Colonic mucosa (tissue), 4 donors: ENCODE results near the gene KRT40. TPM values are rescaled to one million over a fixed set of nuclear protein-coding genes. Genes with fewer than 3 reads are reported as not detected.

ENCODE experiments used
- DNase-seq: peaks from one replicate; pipeline ENCODE4 v3.0.0-alpha.2; 2020
- H3K27ac ChIP-seq: fragments of 200-600 bp; one replicate; pipeline ENCODE4 v1.8.0; 2021
- H3K27me3 ChIP-seq: fragments of 200-600 bp; one replicate; pipeline ENCODE4 v1.8.0; 2021
- H3K36me3 ChIP-seq: fragments of 200-600 bp; one replicate; pipeline ENCODE4 v1.8.0; 2021
- H3K4me1 ChIP-seq: fragments of 200-600 bp; one replicate; pipeline ENCODE4 v1.8.0; 2021; ENCODE audit warnings: mild to moderate bottlenecking
- H3K4me3 ChIP-seq: fragments of 200-600 bp; one replicate; pipeline ENCODE4 v1.8.0; 2021
- H3K9ac ChIP-seq, 2 donors: one replicate each; pipeline ENCODE4 v1.7.0; 2013; ENCODE audit warnings: control low read depth in 2 of 2, low read depth in 2 of 2, low read length in 2 of 2
- H3K9me3 ChIP-seq: fragments of 200-600 bp; one replicate; pipeline ENCODE4 v1.8.0; 2021
- intact Hi-C: fragments of 100-400 bp; cut with DNase I; formaldehyde crosslinking; loops from one replicate; pipeline ENCODE4 v1.14.1; 2022
- total RNA-seq, 2 donors: library from RNA; stranded (reverse); fragmentation: NEBNext Ultra II Directional in 1 of 2; extraction: Animal tissue kit (Norgen Biotek cat#: 25700) in 1 of 2; gene quantifications; one replicate each; pipeline ENCODE4 v1.2.1, GENCODE V29; 2021
- TF ChIP-seq, protein P1 (sequence below): fragments of 200-600 bp; IDR thresholded peaks from one replicate; pipeline ENCODE4 v1.8.0; 2022; ENCODE audit warnings: antibody characterized with exemption, mild to moderate bottlenecking
- donor health status: healthy.
- donor health status: DM: no; HTN: no; CAD: no.
- donor health status: DM: no; HTN: no; CAD: no.

Gene KRT40
- total RNA-seq, 2 donors from 2014 or later, result 0.32 TPM; not detected in 1

DNA sequence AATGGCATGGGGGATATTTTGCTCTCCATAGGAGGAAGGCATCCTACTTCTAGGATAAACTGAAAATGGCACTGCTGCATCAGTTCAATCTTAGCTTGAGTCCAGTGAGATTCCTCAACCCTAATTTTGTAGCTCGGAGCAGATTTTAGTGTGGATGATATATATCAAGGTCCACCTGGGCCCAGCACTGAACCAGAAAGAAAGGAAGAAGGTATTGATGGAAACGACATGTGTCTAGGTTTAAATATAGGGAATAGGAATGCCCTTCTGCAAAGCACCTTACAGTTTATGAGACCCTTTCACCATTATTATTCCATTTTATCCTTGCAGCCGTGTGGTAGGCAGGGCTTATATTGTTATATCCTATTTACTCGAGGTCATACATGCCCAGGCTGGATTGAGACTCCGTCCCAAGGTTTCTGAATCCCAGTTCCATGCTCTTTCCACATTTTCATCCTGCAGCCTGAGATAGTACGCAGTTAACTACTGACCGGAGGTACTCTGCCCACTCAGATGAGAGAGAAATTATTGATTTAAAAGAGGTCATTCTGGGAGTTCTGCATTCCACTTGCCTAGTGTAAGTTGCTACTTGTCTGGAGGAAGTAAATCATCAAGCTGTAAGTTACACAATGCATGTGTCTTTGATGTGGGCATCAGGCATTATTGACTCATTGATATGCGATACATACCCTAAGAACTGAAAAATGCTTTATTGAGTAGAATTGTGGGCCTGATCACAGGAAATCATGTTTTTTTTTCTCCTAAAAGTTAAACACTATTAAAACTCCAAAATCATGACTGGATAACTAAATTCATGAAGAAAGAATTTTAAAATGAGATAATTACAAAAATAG, 27.5 kb downstream of the KRT40 start:
- no peak overlapping the region for H3K9ac ChIP-seq
- H3K27me3 ChIP-seq, result no peaks in the 10 kb centered on the region
- no peaks in the 10 kb centered on the region for H3K9me3 ChIP-seq
- H3K27ac ChIP-seq, result no peak overlapping the region
- intact Hi-C loops, result no loop called here
- TF ChIP-seq, protein P1, sequence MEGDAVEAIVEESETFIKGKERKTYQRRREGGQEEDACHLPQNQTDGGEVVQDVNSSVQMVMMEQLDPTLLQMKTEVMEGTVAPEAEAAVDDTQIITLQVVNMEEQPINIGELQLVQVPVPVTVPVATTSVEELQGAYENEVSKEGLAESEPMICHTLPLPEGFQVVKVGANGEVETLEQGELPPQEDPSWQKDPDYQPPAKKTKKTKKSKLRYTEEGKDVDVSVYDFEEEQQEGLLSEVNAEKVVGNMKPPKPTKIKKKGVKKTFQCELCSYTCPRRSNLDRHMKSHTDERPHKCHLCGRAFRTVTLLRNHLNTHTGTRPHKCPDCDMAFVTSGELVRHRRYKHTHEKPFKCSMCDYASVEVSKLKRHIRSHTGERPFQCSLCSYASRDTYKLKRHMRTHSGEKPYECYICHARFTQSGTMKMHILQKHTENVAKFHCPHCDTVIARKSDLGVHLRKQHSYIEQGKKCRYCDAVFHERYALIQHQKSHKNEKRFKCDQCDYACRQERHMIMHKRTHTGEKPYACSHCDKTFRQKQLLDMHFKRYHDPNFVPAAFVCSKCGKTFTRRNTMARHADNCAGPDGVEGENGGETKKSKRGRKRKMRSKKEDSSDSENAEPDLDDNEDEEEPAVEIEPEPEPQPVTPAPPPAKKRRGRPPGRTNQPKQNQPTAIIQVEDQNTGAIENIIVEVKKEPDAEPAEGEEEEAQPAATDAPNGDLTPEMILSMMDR, result no peak
- no peak overlapping the region for H3K4me3 ChIP-seq
- no peak for DNase-seq
- H3K4me1 ChIP-seq, result no peaks in the 10 kb centered on the region
- H3K36me3 ChIP-seq, result no peaks in the 10 kb centered on the region

DNA sequence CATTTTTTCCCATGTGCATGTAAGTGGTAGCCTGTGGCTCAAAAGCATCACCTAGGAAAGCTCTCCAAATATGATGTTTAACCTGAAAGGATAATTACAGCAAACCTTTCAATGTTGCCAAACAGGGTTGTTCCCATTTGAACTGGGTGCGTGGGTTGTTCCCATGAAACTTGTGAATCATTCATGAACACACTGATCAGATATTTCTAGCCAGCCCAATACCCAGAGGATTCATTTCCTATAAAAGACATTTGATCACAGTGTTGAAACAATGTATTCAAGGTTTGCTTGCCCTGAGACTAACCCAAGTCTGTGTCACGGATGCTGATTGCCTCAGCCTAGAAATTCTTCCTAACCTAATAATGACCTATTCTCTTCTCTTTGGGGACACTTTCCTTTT, 30.2 kb downstream of the KRT40 start:
- DNase-seq, result no peak
- intact Hi-C loops, result no loop called here
- Histone ChIP-seq H3K27ac (no peak overlapping the region), H3K9me3 (no peaks in the 10 kb centered on the region), H3K4me3 (no peak overlapping the region), H3K9ac (no peak overlapping the region), H3K36me3 (no peaks in the 10 kb centered on the region), H3K27me3 (no peaks in the 10 kb centered on the region), H3K4me1 (no peaks in the 10 kb centered on the region)
- TF ChIP-seq, protein P1, result no peak

DNA sequence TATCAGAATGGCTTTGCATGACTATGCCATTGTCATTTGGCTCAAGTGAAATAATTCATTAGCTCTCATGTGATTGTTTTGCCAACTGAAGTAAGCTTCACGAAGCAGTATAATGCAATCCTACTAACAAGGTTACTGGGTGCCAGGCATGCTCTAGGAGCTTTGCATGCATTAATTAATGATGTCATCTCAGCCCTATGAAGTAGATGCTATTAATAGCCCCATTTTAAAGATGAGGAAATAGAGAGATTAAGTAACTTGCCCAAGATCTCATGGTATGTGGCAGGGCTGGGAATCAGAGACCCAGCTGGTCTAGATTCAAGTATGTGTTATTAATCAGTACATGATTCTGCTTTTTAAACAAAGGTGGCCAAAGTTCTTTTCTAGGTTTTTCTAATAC, 31.5 kb downstream of the KRT40 start:
- Histone ChIP-seq H3K27ac (no peak overlapping the region), H3K27me3 (no peaks in the 10 kb centered on the region), H3K9ac (no peak overlapping the region), H3K9me3 (no peaks in the 10 kb centered on the region), H3K36me3 (no peaks in the 10 kb centered on the region), H3K4me3 (no peak overlapping the region), H3K4me1 (no peaks in the 10 kb centered on the region)
- intact Hi-C loops, result no loop called here
- TF ChIP-seq, protein P1, result no peak
- DNase-seq, result no peak

DNA sequence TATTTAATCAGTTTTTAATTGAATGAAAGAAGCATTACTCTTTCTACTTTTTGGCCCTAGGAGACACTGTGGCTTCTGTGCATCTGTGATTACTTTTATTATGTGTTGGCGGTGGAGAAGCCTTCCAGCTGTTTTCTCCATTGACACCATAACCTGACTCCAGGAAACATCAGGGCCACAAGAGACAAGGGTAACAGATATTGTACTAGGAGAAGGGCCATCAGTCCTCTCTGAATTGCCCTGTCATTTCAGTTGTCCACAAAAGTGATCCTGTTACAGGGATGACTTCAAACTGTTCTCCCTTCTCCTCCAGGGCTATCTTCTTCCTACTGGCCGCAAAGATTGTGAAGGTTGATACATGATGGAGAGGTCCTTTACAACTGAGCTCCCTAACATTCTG, 32.0 kb downstream of the KRT40 start:
- no peak for DNase-seq
- Histone ChIP-seq H3K4me3 (no peak overlapping the region), H3K4me1 (no peaks in the 10 kb centered on the region), H3K27ac (no peak overlapping the region), H3K27me3 (no peaks in the 10 kb centered on the region), H3K9me3 (no peaks in the 10 kb centered on the region), H3K36me3 (no peaks in the 10 kb centered on the region), H3K9ac (no peak overlapping the region)
- intact Hi-C loops, result no loop called here
- TF ChIP-seq, protein P1, result no peak

DNA sequence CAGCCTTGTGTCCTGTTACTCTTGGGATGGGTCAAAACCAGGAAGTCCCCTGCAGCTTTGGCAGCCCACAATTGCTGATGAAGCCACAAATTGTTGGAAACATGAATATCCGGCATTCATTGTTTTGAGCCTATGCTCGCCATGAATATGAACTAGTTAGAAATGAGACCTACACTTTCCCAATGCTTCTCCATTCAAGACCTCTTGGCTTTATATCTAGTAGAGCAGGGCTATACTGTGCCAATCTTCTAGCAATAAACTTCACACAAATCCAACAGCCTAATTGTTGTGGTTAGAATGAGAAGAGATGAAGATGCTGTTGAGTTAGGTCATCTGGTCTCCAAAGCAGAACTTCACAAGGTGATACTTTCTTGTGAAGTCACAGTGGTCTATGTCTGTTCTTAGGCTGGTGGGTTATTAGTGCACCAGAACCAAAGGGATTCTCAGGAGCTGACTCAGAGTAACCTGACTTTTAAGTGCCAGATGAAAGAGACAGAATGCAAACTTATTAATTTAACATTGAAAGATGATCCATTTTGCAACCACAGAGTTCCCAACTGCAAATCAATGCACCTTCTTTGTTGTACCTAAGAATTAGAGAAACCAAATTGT, 33.0 kb downstream of the KRT40 start:
- intact Hi-C loops, result no loop called here
- no peaks in the 10 kb centered on the region for H3K27me3 ChIP-seq
- H3K4me3 ChIP-seq, result no peak overlapping the region
- no peaks in the 10 kb centered on the region for H3K36me3 ChIP-seq
- H3K9me3 ChIP-seq, result no peaks in the 10 kb centered on the region
- H3K9ac ChIP-seq, result no peak overlapping the region
- no peak for DNase-seq
- TF ChIP-seq, protein P1, result no peak
- no peaks in the 10 kb centered on the region for H3K4me1 ChIP-seq
- H3K27ac ChIP-seq, result no peak overlapping the region
